HG02970 (cell line): Measurements from ENCODE around the gene IARS1.

ENCODE experiments used
- ATAC-seq: cut with Tn5 transposase; IDR thresholded peaks from one replicate; pipeline ENCODE4 v1.9.1; 2021; ENCODE audit warnings: mild to moderate bottlenecking, moderate library complexity, moderate number of reproducible peaks; ENCODE audit not compliant: unreplicated experiment, low FRiP score

IARS1 gene

GRCh38 chr9:92247296-92247695 is 46.2 kb downstream of the IARS1 start:
- ATAC-seq = no peak

DNA sequence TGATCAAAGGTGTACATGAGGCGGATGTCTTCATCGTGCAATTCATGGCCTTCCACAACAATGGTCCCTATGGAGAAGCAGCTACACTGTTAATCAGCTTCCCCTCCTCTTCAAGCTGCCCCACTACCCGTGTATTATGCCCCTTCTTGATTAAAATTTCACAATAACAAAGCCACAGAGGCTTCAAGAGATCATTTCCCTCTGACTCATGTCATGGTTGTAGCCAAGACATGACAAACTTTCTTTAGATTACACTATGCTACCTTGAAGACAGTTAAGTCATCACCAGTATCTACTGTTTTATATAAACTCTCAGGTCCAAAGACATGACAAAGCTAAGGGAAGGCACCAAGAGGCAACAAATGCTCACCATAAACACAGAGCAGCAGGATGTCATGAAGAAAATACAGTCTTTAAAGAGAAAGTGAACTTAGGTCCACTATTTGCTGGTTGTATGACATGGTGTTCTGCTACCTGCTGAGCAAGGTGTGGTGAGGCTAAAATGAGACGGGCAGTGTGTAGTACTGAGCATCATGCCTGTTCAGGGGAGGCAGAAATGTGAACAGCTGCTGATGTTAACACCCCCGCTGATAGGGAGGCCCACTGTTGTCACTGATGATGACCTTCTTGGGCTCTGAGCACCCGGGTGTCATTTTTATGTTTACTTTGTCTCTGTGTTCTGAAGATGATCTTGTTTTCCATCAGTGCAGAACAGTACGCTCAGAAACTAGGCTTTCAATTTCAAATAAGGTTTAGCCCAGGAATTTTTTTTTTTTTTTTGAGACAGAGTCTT is 48.3 kb downstream of the IARS1 start:
- no peak for ATAC-seq
